Sigmoid colon (tissue), 4 donors: ENCODE measurements around the gene RBBP8NL.

Experiments
- CTCF ChIP-seq, 4 experiments: fragments of 450-650 bp in 3 of 4; fragments of 200-600 bp in 1 of 4; IDR thresholded peaks; one replicate each; pipeline ENCODE4 v1.5.1; 2016 to 2019; ENCODE audit warnings: antibody characterized with exemption in 4 of 4, mild to moderate bottlenecking in 3 of 4, moderate library complexity in 2 of 4
- EP300 ChIP-seq, 4 donors: sonication (generic); formaldehyde crosslinking; IDR thresholded peaks; one replicate each; pipeline ENCODE4 v1.6.1; 2017; ENCODE audit warnings: antibody characterized with exemption in 4 of 4
- POLR2A ChIP-seq, 2 donors: fragments of 450-650 bp; IDR thresholded peaks; one replicate each; pipeline ENCODE4 v1.6.1; 2016; ENCODE audit warnings: antibody characterized with exemption in 2 of 2, mild to moderate bottlenecking in 2 of 2, moderate library complexity in 2 of 2
- POLR2AphosphoS5 ChIP-seq, 4 donors: sonication (generic); formaldehyde crosslinking; IDR thresholded peaks; one replicate each; pipeline ENCODE4 v1.6.1; 2017; ENCODE audit warnings: antibody characterized with exemption in 4 of 4

- no peak for TF ChIP-seq CTCF (IDR thresholded peaks at IDR 0.05)
- no peak for TF ChIP-seq POLR2AphosphoS5 (IDR thresholded peaks at IDR 0.05)
- TF ChIP-seq POLR2A (IDR thresholded peaks at IDR 0.05), result no peak
- no peak for TF ChIP-seq EP300 (IDR thresholded peaks at IDR 0.05)
Measured at GRCh38 chr20:62470459-62470858, 43.1 kb upstream of the RBBP8NL start.
